ENCODE results near the gene NEURL4. TPM values are rescaled to one million over a fixed set of nuclear protein-coding genes. Genes with fewer than 3 reads are reported as not detected.
A peak's percentile ranks its signal among the peaks of the same experiment; 100 is the strongest.

Gene NEURL4
- total RNA-seq, 1 experiment from 2014 or later = 81.7 TPM

GRCh38 chr17:7283471-7284216 lies 45.5 kb downstream of the NEURL4 start:
- Histone ChIP-seq H3K9me3 (ENCODE audit: low read depth, low read length, poor library complexity, severe bottlenecking) (no peaks in the 10 kb centered on the region), H3K27me3 (replicated peaks; ENCODE audit: insufficient read depth, low read depth, low read length, poor library complexity) (no peaks in the 10 kb centered on the region), H3K27ac (ENCODE audit: low read depth, low read length, poor library complexity, severe bottlenecking) (no peak overlapping the region), H3K36me3 (ENCODE audit: insufficient read depth, low read length, poor library complexity, severe bottlenecking) (no peaks in the 10 kb centered on the region), H3K4me1 (ENCODE audit: insufficient read depth, low read length, poor library complexity, severe bottlenecking) (peaks cover 18% of the 10 kb centered on the region), H3K4me3 (ENCODE audit: low read depth, low read length, poor library complexity, severe bottlenecking) (no peak overlapping the region)
- intact Hi-C loops (cut with micrococcal nuclease; ENCODE audit: unreplicated experiment) = no loop called here
- TF ChIP-seq CTCF (conservative IDR thresholded peaks at IDR 0.05; ENCODE audit: low read depth, low read length) = no peak
- TF ChIP-seq EZH2 (IDR thresholded peaks at IDR 0.05; ENCODE audit: borderline replicate concordance, low read depth, low read length, poor library complexity, severe bottlenecking) = no peak
- no TSS peak for BruUV-seq (replicated peaks)
- CTCF ChIA-PET = interaction anchor here (1.5 kb wide), 1 partner anchor 13 kb away, joined by 7 read pairs; no protein-coding TSS in a partner anchor
- no peak for DNase-seq (ENCODE audit: low spot score)
- POLR2A ChIA-PET (ENCODE audit: low non-redundant PET) = no interaction called here

- Histone ChIP-seq H3K27me3 (replicated peaks; ENCODE audit: insufficient read depth, low read depth, low read length, poor library complexity) (no peaks in the 10 kb centered on the region), H3K4me1 (ENCODE audit: insufficient read depth, low read length, poor library complexity, severe bottlenecking) (peaks cover 18% of the 10 kb centered on the region), H3K4me3 (ENCODE audit: low read depth, low read length, poor library complexity, severe bottlenecking) (no peak overlapping the region), H3K9me3 (ENCODE audit: low read depth, low read length, poor library complexity, severe bottlenecking) (no peaks in the 10 kb centered on the region), H3K27ac (ENCODE audit: low read depth, low read length, poor library complexity, severe bottlenecking) (no peak overlapping the region), H3K36me3 (ENCODE audit: insufficient read depth, low read length, poor library complexity, severe bottlenecking) (no peaks in the 10 kb centered on the region)
- TF ChIP-seq EZH2 (IDR thresholded peaks at IDR 0.05; ENCODE audit: borderline replicate concordance, low read depth, low read length, poor library complexity, severe bottlenecking) = no peak
- TF ChIP-seq CTCF (conservative IDR thresholded peaks at IDR 0.05; ENCODE audit: low read depth, low read length) = no peak
- ChIA-PET CTCF (interaction anchor here (2.4 kb wide), 1 partner anchor 13 kb away, joined by 30 read pairs; no protein-coding TSS in a partner anchor), POLR2A (ENCODE audit: low non-redundant PET) (no interaction called here)
- no TSS peak for BruUV-seq (replicated peaks)
- peak; percentile 39 for DNase-seq (ENCODE audit: low spot score)
- intact Hi-C loops (cut with micrococcal nuclease; ENCODE audit: unreplicated experiment) = no loop called here
These were observed 46.3 kb downstream of the NEURL4 start for GRCh38 chr17:7282752-7283321.

- peak overlapping the region; percentile 50 for H3K27ac ChIP-seq (ENCODE audit: low read depth, low read length, poor library complexity, severe bottlenecking)
- intact Hi-C loops (cut with micrococcal nuclease; ENCODE audit: unreplicated experiment) = loop anchor here (1.0 kb wide), 1 partner anchor 14 kb away; no protein-coding TSS in a partner anchor
- BruUV-seq (replicated peaks) = no TSS peak
- peaks cover 18% of the 10 kb centered on the region for H3K4me1 ChIP-seq (ENCODE audit: insufficient read depth, low read length, poor library complexity, severe bottlenecking)
- DNase-seq (ENCODE audit: low spot score) = no peak
- CTCF ChIA-PET = interaction anchor here (2.4 kb wide), 1 partner anchor 14 kb away, joined by 30 read pairs; no protein-coding TSS in a partner anchor
- POLR2A ChIA-PET (ENCODE audit: low non-redundant PET) = interaction anchor here (0.7 kb wide), 1 partner anchor 10 kb away, joined by 21 read pairs; no protein-coding TSS in a partner anchor
- TF ChIP-seq CTCF (conservative IDR thresholded peaks at IDR 0.05; ENCODE audit: low read depth, low read length) (no peak), EZH2 (IDR thresholded peaks at IDR 0.05; ENCODE audit: borderline replicate concordance, low read depth, low read length, poor library complexity, severe bottlenecking) (no peak)
- peak overlapping the region; percentile 55 for H3K4me3 ChIP-seq (ENCODE audit: low read depth, low read length, poor library complexity, severe bottlenecking)
- no peaks in the 10 kb centered on the region for H3K9me3 ChIP-seq (ENCODE audit: low read depth, low read length, poor library complexity, severe bottlenecking)
- no peaks in the 10 kb centered on the region for H3K27me3 ChIP-seq (replicated peaks; ENCODE audit: insufficient read depth, low read depth, low read length, poor library complexity)
- H3K36me3 ChIP-seq (ENCODE audit: insufficient read depth, low read length, poor library complexity, severe bottlenecking) = no peaks in the 10 kb centered on the region
These were observed 47.0 kb downstream of the NEURL4 start for GRCh38 chr17:7281953-7282751.

All from A673 (cell line).